H9 (cell line): ENCODE data around the gene FLACC1. TPM values are rescaled to one million over a fixed set of nuclear protein-coding genes. Genes with fewer than 3 reads are reported as not detected.
"Not testable (repeated sequence)": the region's sequence is repeated elsewhere in the genome, so short reads cannot be mapped to it uniquely, and the experiment has no call there.

Experiments used
- DNase-seq: peaks from one replicate; pipeline ENCODE4 v3.0.0-alpha.2; 2017
- H2AFZ ChIP-seq: one replicate; pipeline ENCODE4 v1.6.1; 2013; ENCODE audit warnings: mild to moderate bottlenecking, low read length, control low read depth, moderate library complexity
- H2AK5ac ChIP-seq: 2 replicates; pipeline ENCODE4 v1.6.1; 2013; ENCODE audit warnings: low read length, control low read depth, mixed read lengths; ENCODE audit not compliant: insufficient read length
- H2BK120ac ChIP-seq: one replicate; pipeline ENCODE4 v1.6.1; 2013; ENCODE audit warnings: low read depth, mild to moderate bottlenecking, low read length, control low read depth, inconsistent platforms; ENCODE audit not compliant: poor library complexity, severe bottlenecking
- H2BK12ac ChIP-seq: 2 replicates; pipeline ENCODE4 v1.6.1; 2013; ENCODE audit warnings: low read length, control low read depth, mixed read lengths, low read depth; ENCODE audit not compliant: insufficient read length
- H2BK15ac ChIP-seq: 2 replicates; pipeline ENCODE4 v1.6.1; 2013; ENCODE audit warnings: low read depth, low read length, control low read depth
- H2BK20ac ChIP-seq: one replicate; pipeline ENCODE4 v1.6.1; 2013; ENCODE audit warnings: low read depth, mild to moderate bottlenecking, low read length, control low read depth, inconsistent platforms; ENCODE audit not compliant: poor library complexity, severe bottlenecking
- H2BK5ac ChIP-seq: 2 replicates; pipeline ENCODE4 v1.6.1; 2013; ENCODE audit warnings: low read length, control low read depth, mixed read lengths; ENCODE audit not compliant: insufficient read length
- H3K14ac ChIP-seq: 2 replicates; pipeline ENCODE4 v1.6.1; 2013; ENCODE audit warnings: low read length, control low read depth; ENCODE audit not compliant: insufficient read depth
- H3K18ac ChIP-seq: 2 replicates; pipeline ENCODE4 v1.6.1; 2013; ENCODE audit warnings: low read depth, mild to moderate bottlenecking, mixed read lengths, low read length, control low read depth; ENCODE audit not compliant: insufficient read length
- H3K23ac ChIP-seq: 2 replicates; pipeline ENCODE4 v1.6.1; 2013; ENCODE audit warnings: low read length, control low read depth, mixed read lengths, low read depth; ENCODE audit not compliant: insufficient read length
- H3K23me2 ChIP-seq: 2 replicates; pipeline ENCODE4 v1.6.1; 2013; ENCODE audit warnings: low read depth, mild to moderate bottlenecking, mixed read lengths, low read length, control low read depth; ENCODE audit not compliant: insufficient read length, poor library complexity, severe bottlenecking
- H3K27ac ChIP-seq: 2 replicates; pipeline ENCODE4 v1.5.1; 2013; ENCODE audit warnings: low read length, control low read depth, mixed read lengths, low read depth; ENCODE audit not compliant: insufficient read length
- H3K27me3 ChIP-seq: 2 replicates; pipeline ENCODE4 v1.6.1; 2013; ENCODE audit warnings: low read length, control low read depth, inconsistent platforms; ENCODE audit not compliant: insufficient read depth
- H3K4ac ChIP-seq: 2 replicates; pipeline ENCODE4 v1.6.1; 2013; ENCODE audit warnings: low read depth, mild to moderate bottlenecking, control low read depth, inconsistent platforms, low read length, moderate library complexity
- H3K4me1 ChIP-seq: 2 replicates; pipeline ENCODE4 v1.6.1; 2013; ENCODE audit warnings: low read length, control low read depth, inconsistent platforms; ENCODE audit not compliant: insufficient read depth
- H3K4me2 ChIP-seq: 2 replicates; pipeline ENCODE4 v1.6.1; 2013; ENCODE audit warnings: low read length, control low read depth, mixed read lengths; ENCODE audit not compliant: insufficient read length, insufficient read depth
- H3K56ac ChIP-seq: 2 replicates; pipeline ENCODE4 v1.6.1; 2013; ENCODE audit warnings: low read depth, mild to moderate bottlenecking, mixed read lengths, low read length, control low read depth; ENCODE audit not compliant: insufficient read length
- H3K79me1 ChIP-seq: 2 replicates; pipeline ENCODE4 v1.6.1; 2013; ENCODE audit warnings: low read depth, mild to moderate bottlenecking, moderate library complexity, low read length, control low read depth, inconsistent platforms; ENCODE audit not compliant: insufficient read depth, poor library complexity, severe bottlenecking
- H3K79me2 ChIP-seq: 2 replicates; pipeline ENCODE4 v1.6.1; 2013; ENCODE audit warnings: low read length, control low read depth, inconsistent platforms; ENCODE audit not compliant: insufficient read depth
- H3K9ac ChIP-seq: 2 replicates; pipeline ENCODE4 v1.6.1; 2013; ENCODE audit warnings: low read length, control low read depth, mixed read lengths; ENCODE audit not compliant: insufficient read length; ENCODE audit errors: extremely low read depth
- H3K9me3 ChIP-seq: one replicate; pipeline ENCODE4 v1.6.1; 2013; ENCODE audit warnings: low read depth, low read length, inconsistent platforms; ENCODE audit not compliant: control insufficient read depth
- H3T11ph ChIP-seq: one replicate; pipeline ENCODE4 v1.6.1; 2013; ENCODE audit warnings: mild to moderate bottlenecking, low read length, control low read depth, inconsistent platforms
- H4K20me1 ChIP-seq: one replicate; pipeline ENCODE4 v1.6.1; 2013; ENCODE audit not compliant: control insufficient read depth, insufficient read length, insufficient read depth
- H4K5ac ChIP-seq: 2 replicates; pipeline ENCODE4 v1.6.1; 2013; ENCODE audit warnings: low read depth, mild to moderate bottlenecking, mixed read lengths, low read length, control low read depth; ENCODE audit not compliant: insufficient read length
- H4K8ac ChIP-seq: replicated peaks from 2 replicates; pipeline ENCODE4 v1.6.1; 2013; ENCODE audit warnings: low read length, control low read depth, mixed read lengths, low read depth; ENCODE audit not compliant: insufficient read length
- H4K91ac ChIP-seq: 2 replicates; pipeline ENCODE4 v1.6.1; 2013; ENCODE audit warnings: low read depth, mild to moderate bottlenecking, moderate library complexity, mixed read lengths, low read length, control low read depth; ENCODE audit not compliant: insufficient read length
- H3K27ac Mint-ChIP-seq, 3 experiments: 2 replicates in 2 of 3; 3 replicates in 1 of 3; pipeline ENCODE4 v1.8.0; 2020 to 2021; ENCODE audit warnings: mixed read lengths in 3 of 3, mild to moderate bottlenecking in 1 of 3, moderate library complexity in 1 of 3
- H3K27me3 Mint-ChIP-seq: 2 replicates; pipeline ENCODE4 v1.8.0; 2021; ENCODE audit warnings: low read depth, mild to moderate bottlenecking, moderate library complexity, mixed read lengths
- H3K36me3 Mint-ChIP-seq, 3 experiments: 2 replicates in 2 of 3; 3 replicates in 1 of 3; pipeline ENCODE4 v1.8.0; 2020 to 2021; ENCODE audit warnings: low read depth in 3 of 3, mixed read lengths in 3 of 3; ENCODE audit not compliant: insufficient read depth in 1 of 3
- H3K4me1 Mint-ChIP-seq, 2 experiments: 2 replicates each; pipeline ENCODE4 v1.8.0; 2020; ENCODE audit warnings: mixed read lengths in 2 of 2
- H3K4me3 Mint-ChIP-seq, 2 experiments: 2 replicates in 1 of 2; 3 replicates in 1 of 2; pipeline ENCODE4 v1.8.0; 2020 to 2021; ENCODE audit warnings: mild to moderate bottlenecking in 2 of 2, mixed read lengths in 2 of 2, moderate library complexity in 1 of 2
- H3K9me3 Mint-ChIP-seq, 2 experiments: 2 replicates in 1 of 2; 3 replicates in 1 of 2; pipeline ENCODE4 v1.8.0; 2020; ENCODE audit warnings: mild to moderate bottlenecking in 2 of 2, mixed read lengths in 2 of 2, moderate library complexity in 1 of 2
- CTCF ChIP-seq: fragments of 200-600 bp; sonication (generic); conservative IDR thresholded peaks from 3 replicates; pipeline ENCODE4 v1.8.0; 2021; ENCODE audit warnings: antibody characterized with exemption, mild to moderate bottlenecking
- WGBS: extraction: QIAGEN DNeasy Blood & Tissue Kit; methylation state at CpG from one replicate; pipeline ENCODE4 v1.1.7; 2013; ENCODE audit warnings: missing lambda C conversion rate, low lambda C conversion rate, mixed read lengths; ENCODE audit not compliant: insufficient read length; ENCODE audit errors: extremely low coverage; 5-methylcytosine and 5-hydroxymethylcytosine counted together
- total RNA-seq: library from RNA; stranded (reverse); gene quantifications from 2 replicates; pipeline ENCODE4 v1.2.1, GENCODE V29; 2021

Gene FLACC1
- total RNA-seq, 1 experiment from 2014 or later = 0.42 TPM

- H2AFZ ChIP-seq = no peak overlapping the region
- H3K27me3 Mint-ChIP-seq = no peaks in the 10 kb centered on the region
- no peaks in the 10 kb centered on the region for H3K9me3 ChIP-seq
- H3K27ac Mint-ChIP-seq = peak overlapping the region in 1 of 3 experiments; percentile 9; a peak in 1 of 7 replicates
- H3K4ac ChIP-seq = no peak overlapping the region
- H3K79me2 ChIP-seq = no peaks in the 10 kb centered on the region
- H2AK5ac ChIP-seq = no peak overlapping the region
- H3K36me3 Mint-ChIP-seq = peaks cover 0 to 3% (median 0%) of the 10 kb centered on the region in 3 experiments; a peak in 1 of 7 replicates
- peaks cover 4 to 11% of the 10 kb centered on the region in 2 experiments; a peak in 4 of 5 replicates for H3K9me3 Mint-ChIP-seq
- no peak overlapping the region for H4K91ac ChIP-seq
- H3K14ac ChIP-seq = no peak overlapping the region
- H4K20me1 ChIP-seq = no peaks in the 10 kb centered on the region
- H2BK12ac ChIP-seq = no peak overlapping the region
- no CpG with 5 or more reads among the region's 3 CpGs for WGBS
- H3K4me3 Mint-ChIP-seq = no peak overlapping the region
- no peaks in the 10 kb centered on the region for H3K4me1 ChIP-seq
- no peak overlapping the region for H3K23ac ChIP-seq
- H3K4me2 ChIP-seq = no peak overlapping the region
- no peak overlapping the region for H3K9ac ChIP-seq
- no peak overlapping the region for H3K27ac ChIP-seq
- H4K8ac ChIP-seq = no peak overlapping the region
- no peaks in the 10 kb centered on the region for H3K23me2 ChIP-seq
- no peak overlapping the region for H3T11ph ChIP-seq
- no peak overlapping the region for H2BK15ac ChIP-seq
- H4K5ac ChIP-seq = no peak overlapping the region
- no peaks in the 10 kb centered on the region for H3K79me1 ChIP-seq
- H3K27me3 ChIP-seq = no peaks in the 10 kb centered on the region
- H3K56ac ChIP-seq = no peak overlapping the region
- no peaks in the 10 kb centered on the region for H3K4me1 Mint-ChIP-seq
- no peak overlapping the region for H2BK5ac ChIP-seq
- no peak overlapping the region for H2BK20ac ChIP-seq
- no peak overlapping the region for H3K18ac ChIP-seq
- DNase-seq = no peak
- no peak for TF ChIP-seq CTCF
- no peak overlapping the region for H2BK120ac ChIP-seq
Observed at GRCh38 chr2:201307876-201308275, 49.3 kb downstream of the FLACC1 start.

- not testable (repeated sequence) for H4K5ac ChIP-seq, H3K4ac ChIP-seq, H3K23ac ChIP-seq, H3K9me3 ChIP-seq, H4K91ac ChIP-seq, H2BK12ac ChIP-seq, H2AFZ ChIP-seq, H2BK120ac ChIP-seq, H3K4me2 ChIP-seq, H3K4me1 ChIP-seq, H3K79me1 ChIP-seq, H4K20me1 ChIP-seq, H3K4me3 Mint-ChIP-seq, H3K27ac ChIP-seq, H3K27ac Mint-ChIP-seq, H2BK5ac ChIP-seq, H3K27me3 Mint-ChIP-seq, H2BK20ac ChIP-seq, H3K14ac ChIP-seq, DNase-seq, H3K18ac ChIP-seq, H3K23me2 ChIP-seq, H3K79me2 ChIP-seq, H2AK5ac ChIP-seq, H3K4me1 Mint-ChIP-seq, H4K8ac ChIP-seq, H3K27me3 ChIP-seq, H2BK15ac ChIP-seq, H3K9ac ChIP-seq, H3K56ac ChIP-seq, H3T11ph ChIP-seq
- no CpG with 5 or more reads among the region's 11 CpGs for WGBS
- Mint-ChIP-seq H3K9me3 (peaks cover 17 to 21% of the 10 kb centered on the region in 2 experiments), H3K36me3 (peaks cover 3 to 13% (median 7%) of the 10 kb centered on the region in 3 experiments; a peak in 6 of 7 replicates)
Observed at GRCh38 chr2:201299929-201300328, 57.2 kb downstream of the FLACC1 start.
